ENCODE results near the gene DOK4.
A peak's percentile ranks its signal among the peaks of the same experiment; 100 is the strongest.

The DOK4 gene

DNA sequence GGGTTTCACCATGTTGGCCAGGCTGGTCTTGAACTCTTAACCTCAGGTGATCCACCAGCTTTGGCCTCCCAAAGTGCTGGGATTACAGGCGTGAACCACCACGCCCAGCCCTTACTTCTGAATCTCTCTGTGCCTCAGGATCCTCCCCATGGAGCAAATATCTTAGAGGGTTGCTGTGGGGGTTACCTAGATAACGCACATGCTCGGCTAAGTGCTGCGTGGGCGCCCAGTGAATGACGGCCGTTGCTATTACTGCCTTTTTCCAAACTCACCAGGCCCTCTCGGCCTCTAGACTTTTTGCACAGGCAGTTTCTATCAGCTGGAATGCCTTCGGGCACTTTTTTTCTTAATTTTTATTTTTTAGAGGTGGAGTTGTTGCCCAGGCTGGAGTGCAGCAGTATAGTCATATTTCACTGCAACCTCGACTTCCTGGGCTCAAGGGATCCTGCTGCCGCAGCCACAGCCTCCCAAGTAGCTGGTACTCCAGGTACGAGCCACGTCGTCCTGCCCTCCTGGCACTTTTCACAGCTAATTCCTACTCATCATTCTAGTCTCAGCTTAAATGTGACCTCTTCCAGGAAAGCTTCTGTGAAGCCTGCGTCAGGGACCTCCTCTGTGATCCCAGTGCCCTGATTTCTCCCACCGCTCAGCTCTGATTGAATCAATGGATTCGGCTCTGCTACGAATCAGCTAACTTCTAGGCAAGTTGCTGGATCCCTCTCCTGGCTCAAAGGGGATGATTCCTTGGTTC lies 41.5 kb upstream of the DOK4 start:
- Histone ChIP-seq H3K9ac (ENCODE audit: low read depth, low read length, poor library complexity, severe bottlenecking) (no peak overlapping the region), H3K4me3 (ENCODE audit: low read length, poor library complexity, severe bottlenecking) (no peak overlapping the region)
- no peak for TF ChIP-seq EZH2phosphoT487 (IDR thresholded peaks at IDR 0.05; ENCODE audit: borderline replicate concordance)
- TF ChIP-seq, protein P1, sequence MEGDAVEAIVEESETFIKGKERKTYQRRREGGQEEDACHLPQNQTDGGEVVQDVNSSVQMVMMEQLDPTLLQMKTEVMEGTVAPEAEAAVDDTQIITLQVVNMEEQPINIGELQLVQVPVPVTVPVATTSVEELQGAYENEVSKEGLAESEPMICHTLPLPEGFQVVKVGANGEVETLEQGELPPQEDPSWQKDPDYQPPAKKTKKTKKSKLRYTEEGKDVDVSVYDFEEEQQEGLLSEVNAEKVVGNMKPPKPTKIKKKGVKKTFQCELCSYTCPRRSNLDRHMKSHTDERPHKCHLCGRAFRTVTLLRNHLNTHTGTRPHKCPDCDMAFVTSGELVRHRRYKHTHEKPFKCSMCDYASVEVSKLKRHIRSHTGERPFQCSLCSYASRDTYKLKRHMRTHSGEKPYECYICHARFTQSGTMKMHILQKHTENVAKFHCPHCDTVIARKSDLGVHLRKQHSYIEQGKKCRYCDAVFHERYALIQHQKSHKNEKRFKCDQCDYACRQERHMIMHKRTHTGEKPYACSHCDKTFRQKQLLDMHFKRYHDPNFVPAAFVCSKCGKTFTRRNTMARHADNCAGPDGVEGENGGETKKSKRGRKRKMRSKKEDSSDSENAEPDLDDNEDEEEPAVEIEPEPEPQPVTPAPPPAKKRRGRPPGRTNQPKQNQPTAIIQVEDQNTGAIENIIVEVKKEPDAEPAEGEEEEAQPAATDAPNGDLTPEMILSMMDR (conservative IDR thresholded peaks at IDR 0.05; ENCODE audit: low read length), result no peak

DNA sequence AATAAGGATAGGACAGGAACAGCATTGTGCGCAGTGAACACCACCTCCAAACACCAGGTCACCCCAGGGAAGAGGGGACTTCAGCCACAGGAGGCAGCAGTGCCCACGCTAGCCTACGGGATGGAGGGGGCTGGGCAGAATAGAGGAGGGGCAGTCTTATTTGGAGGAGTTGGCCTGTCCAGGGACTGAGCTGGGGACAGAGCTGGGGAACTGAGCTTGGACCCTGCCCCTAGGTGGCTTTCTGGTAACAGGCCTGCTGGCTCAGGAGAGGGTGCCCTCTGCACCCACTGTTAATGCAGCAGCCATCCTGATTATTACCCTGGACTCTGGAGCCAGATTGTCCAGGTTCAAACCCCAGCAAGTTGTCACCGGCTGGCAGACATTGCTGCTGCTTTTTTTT lies 40.7 kb upstream of the DOK4 start:
- H3K9ac ChIP-seq (ENCODE audit: low read depth, low read length, poor library complexity, severe bottlenecking), result no peak overlapping the region
- H3K9me3 ChIP-seq (ENCODE audit: insufficient read depth, low read depth, low read length), result no peaks in the 10 kb centered on the region
- H3K4me1 ChIP-seq (ENCODE audit: insufficient read depth, low read length, poor library complexity, severe bottlenecking), result peaks cover 27% of the 10 kb centered on the region
- H3K27me3 ChIP-seq (ENCODE audit: insufficient read depth, low read length, poor library complexity, severe bottlenecking), result no peaks in the 10 kb centered on the region
- H3K36me3 ChIP-seq (ENCODE audit: insufficient read depth, low read length), result peaks cover 5% of the 10 kb centered on the region; the same call in 1 of the 2 replicates
- no peaks in the 10 kb centered on the region for H3K9me2 ChIP-seq (replicated peaks; ENCODE audit: low read depth, low read length)
- H3K4me3 ChIP-seq (ENCODE audit: low read length, poor library complexity, severe bottlenecking), result no peak overlapping the region
- peaks cover 24% of the 10 kb centered on the region for H3K79me2 ChIP-seq (ENCODE audit: insufficient read depth, low read length)
- H3F3A ChIP-seq (ENCODE audit: low read depth), result peaks cover 10% of the 10 kb centered on the region; the same call in 1 of the 2 replicates
- H4K20me1 ChIP-seq (ENCODE audit: insufficient read depth, low read length, poor library complexity, severe bottlenecking), result no peaks in the 10 kb centered on the region
- no peak overlapping the region for H3K4me2 ChIP-seq (ENCODE audit: low read depth, low read length, poor library complexity, severe bottlenecking)
- TF ChIP-seq EZH2phosphoT487 (IDR thresholded peaks at IDR 0.05; ENCODE audit: borderline replicate concordance), result no peak
- TF ChIP-seq, protein P1 (conservative IDR thresholded peaks at IDR 0.05; ENCODE audit: low read length), result 0 out of 2 replicates have a peak, but pooled peaks have one; percentile 16
- H2AFZ ChIP-seq (ENCODE audit: low read length), result no peak overlapping the region

More for the DNA sequence above, 41.5 kb upstream of the DOK4 start:
- H3K79me2 ChIP-seq (ENCODE audit: insufficient read depth, low read length), result peaks cover 32% of the 10 kb centered on the region
- H3K27me3 ChIP-seq (ENCODE audit: insufficient read depth, low read length, poor library complexity, severe bottlenecking), result no peaks in the 10 kb centered on the region
- H3K9me2 ChIP-seq (replicated peaks; ENCODE audit: low read depth, low read length), result no peaks in the 10 kb centered on the region
- H3K4me2 ChIP-seq (ENCODE audit: low read depth, low read length, poor library complexity, severe bottlenecking), result no peak overlapping the region
- H3K9me3 ChIP-seq (ENCODE audit: insufficient read depth, low read depth, low read length), result no peaks in the 10 kb centered on the region
- peaks cover 35% of the 10 kb centered on the region for H3K4me1 ChIP-seq (ENCODE audit: insufficient read depth, low read length, poor library complexity, severe bottlenecking)
- no peak overlapping the region for H2AFZ ChIP-seq (ENCODE audit: low read length)
- no peaks in the 10 kb centered on the region for H4K20me1 ChIP-seq (ENCODE audit: insufficient read depth, low read length, poor library complexity, severe bottlenecking)
- H3F3A ChIP-seq (ENCODE audit: low read depth), result peaks cover 10% of the 10 kb centered on the region; the same call in 1 of the 2 replicates
- peaks cover 5% of the 10 kb centered on the region; the same call in 1 of the 2 replicates for H3K36me3 ChIP-seq (ENCODE audit: insufficient read depth, low read length)

DNA sequence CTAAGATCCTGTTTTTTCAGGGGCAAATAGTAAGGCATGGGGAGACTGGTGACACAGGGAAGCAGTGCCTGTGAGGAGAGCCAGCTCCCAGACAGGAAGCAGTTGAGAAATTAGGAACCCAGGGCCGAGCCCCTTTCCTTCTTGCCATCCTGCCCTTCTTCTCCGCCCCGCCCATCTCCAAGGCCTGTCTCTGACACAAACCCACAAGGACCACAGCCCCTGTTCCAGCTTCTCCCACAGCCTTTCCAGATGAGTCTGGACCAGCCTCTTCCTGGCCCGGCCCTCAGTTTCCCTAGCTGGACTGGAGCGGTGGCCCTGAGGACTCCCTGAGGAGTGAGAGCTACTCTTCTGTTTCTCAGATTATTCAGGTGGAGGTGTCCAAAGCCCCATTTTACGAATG lies 40.2 kb upstream of the DOK4 start:
- H3K79me2 ChIP-seq (ENCODE audit: insufficient read depth, low read length), result peaks cover 19% of the 10 kb centered on the region
- H3K9me2 ChIP-seq (replicated peaks; ENCODE audit: low read depth, low read length), result no peaks in the 10 kb centered on the region
- no peaks in the 10 kb centered on the region for H3K27me3 ChIP-seq (ENCODE audit: insufficient read depth, low read length, poor library complexity, severe bottlenecking)
- no peaks in the 10 kb centered on the region for H4K20me1 ChIP-seq (ENCODE audit: insufficient read depth, low read length, poor library complexity, severe bottlenecking)
- no peak overlapping the region for H3K9ac ChIP-seq (ENCODE audit: low read depth, low read length, poor library complexity, severe bottlenecking)
- peaks cover 10% of the 10 kb centered on the region; the same call in 1 of the 2 replicates for H3F3A ChIP-seq (ENCODE audit: low read depth)
- no peak overlapping the region for H2AFZ ChIP-seq (ENCODE audit: low read length)
- no peak overlapping the region for H3K4me2 ChIP-seq (ENCODE audit: low read depth, low read length, poor library complexity, severe bottlenecking)
- no peak overlapping the region for H3K4me3 ChIP-seq (ENCODE audit: low read length, poor library complexity, severe bottlenecking)
- H3K9me3 ChIP-seq (ENCODE audit: insufficient read depth, low read depth, low read length), result no peaks in the 10 kb centered on the region
- peaks cover 5% of the 10 kb centered on the region; the same call in 1 of the 2 replicates for H3K36me3 ChIP-seq (ENCODE audit: insufficient read depth, low read length)
- TF ChIP-seq, protein P1 (conservative IDR thresholded peaks at IDR 0.05; ENCODE audit: low read length), result no peak
- TF ChIP-seq EZH2phosphoT487 (IDR thresholded peaks at IDR 0.05; ENCODE audit: borderline replicate concordance), result no peak
- H3K4me1 ChIP-seq (ENCODE audit: insufficient read depth, low read length, poor library complexity, severe bottlenecking), result peaks cover 22% of the 10 kb centered on the region
